ENCODE data around the gene HSCB. TPM values are rescaled to one million over a fixed set of nuclear protein-coding genes. Genes with fewer than 3 reads are reported as not detected.

HSCB gene
- total RNA-seq, 1 donor from 2014 or later, result 12.0 TPM

DNA sequence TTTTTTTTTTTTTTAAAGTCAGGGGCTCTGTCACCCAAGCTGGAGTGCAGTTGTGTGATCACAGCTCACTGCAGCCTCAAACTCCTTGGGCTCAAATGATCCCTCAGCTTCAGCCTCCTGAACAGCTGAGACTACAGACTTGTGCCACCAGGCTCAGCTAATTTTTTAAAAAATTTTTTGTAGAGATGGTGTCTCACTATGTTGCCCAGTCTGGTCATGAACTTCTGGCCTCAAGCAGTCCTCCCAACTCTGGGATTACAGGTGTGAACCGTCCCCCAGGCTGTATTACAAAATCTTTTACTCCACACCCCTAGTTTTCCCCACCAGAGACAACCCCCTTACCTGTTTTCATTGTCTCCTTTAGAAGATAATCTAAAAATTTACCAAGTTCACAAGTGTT, 32.5 kb downstream of the HSCB start:
- TF ChIP-seq, protein P1, sequence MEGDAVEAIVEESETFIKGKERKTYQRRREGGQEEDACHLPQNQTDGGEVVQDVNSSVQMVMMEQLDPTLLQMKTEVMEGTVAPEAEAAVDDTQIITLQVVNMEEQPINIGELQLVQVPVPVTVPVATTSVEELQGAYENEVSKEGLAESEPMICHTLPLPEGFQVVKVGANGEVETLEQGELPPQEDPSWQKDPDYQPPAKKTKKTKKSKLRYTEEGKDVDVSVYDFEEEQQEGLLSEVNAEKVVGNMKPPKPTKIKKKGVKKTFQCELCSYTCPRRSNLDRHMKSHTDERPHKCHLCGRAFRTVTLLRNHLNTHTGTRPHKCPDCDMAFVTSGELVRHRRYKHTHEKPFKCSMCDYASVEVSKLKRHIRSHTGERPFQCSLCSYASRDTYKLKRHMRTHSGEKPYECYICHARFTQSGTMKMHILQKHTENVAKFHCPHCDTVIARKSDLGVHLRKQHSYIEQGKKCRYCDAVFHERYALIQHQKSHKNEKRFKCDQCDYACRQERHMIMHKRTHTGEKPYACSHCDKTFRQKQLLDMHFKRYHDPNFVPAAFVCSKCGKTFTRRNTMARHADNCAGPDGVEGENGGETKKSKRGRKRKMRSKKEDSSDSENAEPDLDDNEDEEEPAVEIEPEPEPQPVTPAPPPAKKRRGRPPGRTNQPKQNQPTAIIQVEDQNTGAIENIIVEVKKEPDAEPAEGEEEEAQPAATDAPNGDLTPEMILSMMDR (IDR thresholded peaks at IDR 0.05), result no peak
- Histone ChIP-seq H3K4me3 (no peak overlapping the region), H3K27ac (no peak overlapping the region), H3K27me3 (no peaks in the 10 kb centered on the region), H3K4me1 (peaks cover 30% of the 10 kb centered on the region), H3K9me3 (no peaks in the 10 kb centered on the region), H3K36me3 (peaks cover 33% of the 10 kb centered on the region)
- no peak for DNase-seq
- intact Hi-C loops (cut with DNase I), result no loop called here
- ATAC-seq, result no peak

DNA sequence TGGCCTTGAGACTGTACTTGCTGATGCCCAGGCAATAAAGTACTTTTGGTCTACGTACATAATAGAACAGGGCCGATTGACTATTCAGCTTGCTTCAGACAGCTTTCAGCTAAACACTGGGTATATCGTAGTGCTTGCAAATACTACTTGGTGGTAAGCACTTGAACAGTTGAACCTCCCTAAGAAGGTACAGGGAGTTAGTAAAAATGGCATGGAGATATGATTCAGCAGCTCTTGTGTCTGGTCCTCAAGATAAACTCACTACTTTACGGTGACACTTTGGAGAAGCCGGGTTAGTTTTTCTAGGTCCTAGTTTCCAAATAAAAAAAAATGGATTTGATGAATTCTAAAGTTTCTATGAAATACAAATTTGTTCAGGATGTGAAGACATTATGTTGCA, 38.0 kb downstream of the HSCB start:
- Histone ChIP-seq H3K36me3 (peaks cover 76% of the 10 kb centered on the region), H3K4me3 (no peak overlapping the region), H3K9me3 (no peaks in the 10 kb centered on the region), H3K27me3 (no peaks in the 10 kb centered on the region), H3K4me1 (peaks cover 44% of the 10 kb centered on the region), H3K27ac (no peak overlapping the region)
- DNase-seq (no peak), ATAC-seq (no peak)
- TF ChIP-seq, protein P1 (IDR thresholded peaks at IDR 0.05), result no peak
- intact Hi-C loops (cut with DNase I), result no loop called here

DNA sequence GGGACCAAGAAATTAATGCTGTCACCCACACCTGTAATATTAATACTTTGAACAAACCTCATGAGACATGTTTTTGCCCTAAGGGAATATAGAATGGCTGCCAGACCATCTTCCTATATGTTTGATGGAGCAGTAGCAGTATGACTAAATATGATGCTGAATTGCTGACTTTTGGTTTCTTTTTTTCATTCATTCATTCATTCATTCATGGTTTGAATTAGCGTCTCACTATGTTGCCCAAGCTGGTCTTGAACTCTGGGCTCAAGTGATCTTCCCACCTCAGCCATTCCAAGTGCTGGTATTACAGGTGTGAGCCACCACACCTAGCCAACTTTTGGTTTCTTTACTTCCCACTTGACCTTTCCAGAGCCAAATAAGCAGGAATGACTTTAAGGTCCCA, 38.5 kb downstream of the HSCB start:
- no peaks in the 10 kb centered on the region for H3K27me3 ChIP-seq
- no peak overlapping the region for H3K27ac ChIP-seq
- no peak for DNase-seq
- peaks cover 42% of the 10 kb centered on the region for H3K4me1 ChIP-seq
- intact Hi-C loops (cut with DNase I), result no loop called here
- H3K36me3 ChIP-seq, result peaks cover 77% of the 10 kb centered on the region
- no peak overlapping the region for H3K4me3 ChIP-seq
- no peak for ATAC-seq
- TF ChIP-seq, protein P1 (IDR thresholded peaks at IDR 0.05), result no peak
- H3K9me3 ChIP-seq, result no peaks in the 10 kb centered on the region

DNA sequence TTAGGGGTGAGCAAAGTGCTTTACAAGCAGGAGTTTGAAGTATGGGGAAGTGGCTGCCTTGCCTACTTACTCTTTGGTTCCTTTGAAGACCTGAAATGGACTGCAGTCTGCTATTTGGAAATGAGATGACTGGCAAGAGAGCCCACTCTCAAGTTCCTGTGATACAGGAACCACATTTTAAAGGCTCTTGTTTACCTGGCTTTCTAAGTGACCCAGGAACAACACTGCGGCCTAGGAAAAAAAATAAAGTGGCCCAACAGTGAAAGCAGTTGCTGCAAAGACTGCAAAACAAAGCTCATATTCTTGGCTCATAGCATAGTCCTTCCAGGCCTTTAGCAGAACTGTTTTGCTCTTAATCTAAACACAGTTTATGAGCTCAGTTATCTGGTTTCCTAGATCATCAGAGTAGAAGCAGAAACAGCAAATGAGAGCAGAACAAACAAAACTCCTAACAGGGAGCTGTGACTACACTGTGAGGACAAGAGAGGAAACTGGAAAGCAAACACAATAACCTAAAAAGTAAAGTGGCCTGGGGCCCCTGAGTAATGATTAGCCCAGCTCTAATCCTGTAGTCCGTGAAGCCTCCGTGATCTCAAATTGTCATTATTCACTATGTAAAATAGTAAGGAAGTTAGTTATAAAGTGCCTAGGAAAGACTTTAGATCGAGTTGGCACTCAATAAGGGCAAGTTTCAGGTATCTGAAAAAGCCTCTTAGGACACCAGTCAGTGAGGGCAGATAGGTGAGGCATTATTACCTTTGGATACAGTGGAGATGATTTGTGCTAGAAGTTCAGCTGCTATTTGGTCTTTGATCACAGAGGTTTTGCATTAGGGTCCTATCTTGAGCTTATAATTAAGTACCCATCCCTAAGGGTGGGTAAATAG, 42.2 kb downstream of the HSCB start:
- Histone ChIP-seq H3K27me3 (no peaks in the 10 kb centered on the region), H3K27ac (peak overlapping the region; percentile 65), H3K9me3 (no peaks in the 10 kb centered on the region), H3K4me3 (no peak overlapping the region), H3K4me1 (peaks cover 28% of the 10 kb centered on the region), H3K36me3 (peaks cover 86% of the 10 kb centered on the region)
- DNase-seq, result no peak
- intact Hi-C loops (cut with DNase I), result no loop called here
- peak; percentile 89 for ATAC-seq
- TF ChIP-seq, protein P1 (IDR thresholded peaks at IDR 0.05), result no peak

DNA sequence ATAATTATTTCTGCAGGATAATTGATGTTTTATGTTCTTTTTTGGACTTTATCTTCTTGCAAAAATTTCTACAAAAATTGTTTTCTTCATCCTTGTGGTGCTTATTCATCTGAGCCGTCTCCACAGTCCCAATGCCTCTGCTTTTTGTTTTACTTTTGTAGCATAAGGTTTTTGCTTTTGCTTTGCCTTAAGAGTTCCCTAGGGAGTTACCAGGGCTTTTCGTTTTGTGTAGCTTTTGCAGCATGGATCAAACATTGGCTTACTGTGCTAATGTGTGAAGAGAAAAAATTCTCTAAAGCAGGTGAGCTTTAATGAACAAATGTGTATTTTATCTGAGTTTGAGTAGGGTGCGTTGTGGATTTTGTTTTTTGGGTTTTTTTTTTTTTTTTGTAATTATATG, 46.8 kb downstream of the HSCB start:
- no peak for DNase-seq
- intact Hi-C loops (cut with DNase I), result no loop called here
- Histone ChIP-seq H3K27ac (no peak overlapping the region), H3K4me3 (no peak overlapping the region), H3K4me1 (peaks cover 10% of the 10 kb centered on the region), H3K27me3 (no peaks in the 10 kb centered on the region), H3K9me3 (no peaks in the 10 kb centered on the region), H3K36me3 (peaks cover 66% of the 10 kb centered on the region)
- TF ChIP-seq, protein P1 (IDR thresholded peaks at IDR 0.05), result no peak
- no peak for ATAC-seq
